ENCODE measurements around the gene PLOD2.

GRCh38 chr3:146164971-146165769 is 4.2 kb upstream of the PLOD2 start:
- TF ChIP-seq CTCF (IDR thresholded peaks at IDR 0.05; ENCODE audit: low read depth, low read length, missing input control), result no peak
- TF ChIP-seq YY1 (IDR thresholded peaks at IDR 0.05), result no peak
- no peak for TF ChIP-seq ATF3 (IDR thresholded peaks at IDR 0.05)

All from liver (tissue), 3 donors.